Mesendoderm (in vitro differentiated cells): ENCODE measurements around the gene DNAJC4.

ENCODE experiments used
- DNase-seq: peaks from one replicate; pipeline ENCODE4 v3.0.0; 2013
- H2AK5ac ChIP-seq: 2 replicates; pipeline ENCODE4 v1.6.1; 2013; ENCODE audit warnings: low read length, inconsistent platforms
- H2BK120ac ChIP-seq: 2 replicates; pipeline ENCODE4 v1.6.1; 2013; ENCODE audit warnings: low read depth, mild to moderate bottlenecking, low read length, moderate library complexity, mixed read lengths
- H2BK15ac ChIP-seq: replicated peaks from 2 replicates; pipeline ENCODE4 v1.6.1; 2013; ENCODE audit warnings: low read depth, mild to moderate bottlenecking, moderate library complexity
- H2BK5ac ChIP-seq: 2 replicates; pipeline ENCODE4 v1.6.1; 2013; ENCODE audit warnings: low read length, inconsistent platforms
- H3K18ac ChIP-seq: 2 replicates; pipeline ENCODE4 v1.6.1; 2013; ENCODE audit warnings: mild to moderate bottlenecking, low read length, mixed read lengths
- H3K23ac ChIP-seq: one replicate; pipeline ENCODE4 v1.6.1; 2013; ENCODE audit warnings: low read length
- H3K27ac ChIP-seq: 2 replicates; pipeline ENCODE4 v1.5.1; 2013; ENCODE audit warnings: low read depth, mild to moderate bottlenecking, inconsistent platforms, low read length, moderate library complexity
- H3K27me3 ChIP-seq: 2 replicates; pipeline ENCODE4 v1.6.1; 2013; ENCODE audit warnings: low read length, control low read depth, mild to moderate bottlenecking, inconsistent platforms; ENCODE audit not compliant: insufficient read depth, poor library complexity
- H3K36me3 ChIP-seq: 2 replicates; pipeline ENCODE4 v1.6.1; 2013; ENCODE audit warnings: low read length, inconsistent platforms; ENCODE audit not compliant: control insufficient read depth, insufficient read depth
- H3K4ac ChIP-seq: one replicate; pipeline ENCODE4 v1.6.1; 2013; ENCODE audit warnings: low read depth, mild to moderate bottlenecking, low read length, moderate library complexity
- H3K4me1 ChIP-seq: 2 replicates; pipeline ENCODE4 v1.6.1; 2013; ENCODE audit warnings: low read depth, low read length, inconsistent platforms; ENCODE audit not compliant: control insufficient read depth
- H3K4me2 ChIP-seq: 2 replicates; pipeline ENCODE4 v1.6.1; 2013; ENCODE audit warnings: low read length
- H3K4me3 ChIP-seq: 2 replicates; pipeline ENCODE4 v1.5.1; 2013; ENCODE audit warnings: mild to moderate bottlenecking, low read length
- H3K56ac ChIP-seq: one replicate; pipeline ENCODE4 v1.6.1; 2013; ENCODE audit warnings: low read length
- H3K79me1 ChIP-seq: 2 replicates; pipeline ENCODE4 v1.6.1; 2013; ENCODE audit warnings: low read length, inconsistent platforms
- H3K79me2 ChIP-seq: 2 replicates; pipeline ENCODE4 v1.6.1; 2013; ENCODE audit warnings: mild to moderate bottlenecking, low read length; ENCODE audit not compliant: control insufficient read depth, insufficient read depth
- H3K9ac ChIP-seq: 2 replicates; pipeline ENCODE4 v1.6.1; 2013; ENCODE audit warnings: low read length, inconsistent platforms
- H4K5ac ChIP-seq: one replicate; pipeline ENCODE4 v1.6.1; 2013; ENCODE audit warnings: low read length
- H4K8ac ChIP-seq: one replicate; pipeline ENCODE4 v1.6.1; 2013; ENCODE audit warnings: low read depth, mild to moderate bottlenecking, control low read depth, low read length, moderate library complexity
- WGBS: extraction: QIAGEN DNeasy Blood & Tissue Kit; methylation state at CpG from one replicate; pipeline ENCODE4 v1.1.7; 2013; ENCODE audit warnings: low lambda C conversion rate, missing lambda C conversion rate; ENCODE audit not compliant: insufficient coverage; ENCODE audit errors: extremely low coverage; 5-methylcytosine and 5-hydroxymethylcytosine counted together

Gene DNAJC4

GRCh38 chr11:64252003-64252872 is 21.9 kb downstream of the DNAJC4 start:
- no peak overlapping the region for H2BK15ac ChIP-seq
- no peak overlapping the region for H3K27ac ChIP-seq
- H2AK5ac ChIP-seq, result peak overlapping the region; percentile 59
- peak; percentile 54 for DNase-seq
- no peaks in the 10 kb centered on the region for H3K27me3 ChIP-seq
- peak overlapping the region; percentile 16 for H3K18ac ChIP-seq
- no peak overlapping the region for H4K8ac ChIP-seq
- H4K5ac ChIP-seq, result no peak overlapping the region
- H3K9ac ChIP-seq, result peak overlapping the region; percentile 95
- H3K36me3 ChIP-seq, result peaks cover 5% of the 10 kb centered on the region
- H3K4me2 ChIP-seq, result peak overlapping the region; percentile 82
- H3K79me2 ChIP-seq, result peaks cover 12% of the 10 kb centered on the region
- peaks cover 12% of the 10 kb centered on the region for H3K4me1 ChIP-seq
- WGBS, result no CpG with 5 or more reads among the region's 23 CpGs
- H3K56ac ChIP-seq, result peak overlapping the region; percentile 94
- H3K4ac ChIP-seq, result peak overlapping the region; percentile 21
- H3K79me1 ChIP-seq, result peaks cover 13% of the 10 kb centered on the region
- H2BK120ac ChIP-seq, result no peak overlapping the region
- H2BK5ac ChIP-seq, result no peak overlapping the region
- H3K4me3 ChIP-seq, result peak overlapping the region; percentile 82
- H3K23ac ChIP-seq, result peak overlapping the region; percentile 57

- no peak overlapping the region for H3K23ac ChIP-seq
- no peak overlapping the region for H2BK5ac ChIP-seq
- no peak for DNase-seq
- no peak overlapping the region for H2BK15ac ChIP-seq
- H3K36me3 ChIP-seq, result peaks cover 5% of the 10 kb centered on the region
- H3K18ac ChIP-seq, result no peak overlapping the region
- peaks cover 10% of the 10 kb centered on the region for H3K4me1 ChIP-seq
- H3K4me3 ChIP-seq, result no peak overlapping the region
- peaks cover 13% of the 10 kb centered on the region for H3K79me1 ChIP-seq
- no peak overlapping the region for H3K4me2 ChIP-seq
- no peak overlapping the region for H3K4ac ChIP-seq
- H3K9ac ChIP-seq, result no peak overlapping the region
- no peak overlapping the region for H3K27ac ChIP-seq
- H2AK5ac ChIP-seq, result no peak overlapping the region
- peaks cover 12% of the 10 kb centered on the region for H3K79me2 ChIP-seq
- H2BK120ac ChIP-seq, result no peak overlapping the region
- no peaks in the 10 kb centered on the region for H3K27me3 ChIP-seq
- peak overlapping the region; percentile 38 for H3K56ac ChIP-seq
- no peak overlapping the region for H4K8ac ChIP-seq
- WGBS, result no CpG with 5 or more reads among the region's 8 CpGs
- no peak overlapping the region for H4K5ac ChIP-seq
Observed at GRCh38 chr11:64253043-64253442, 22.7 kb downstream of the DNAJC4 start.

GRCh38 chr11:64253481-64253880 is 23.1 kb downstream of the DNAJC4 start:
- no peak for DNase-seq
- Histone ChIP-seq H3K36me3 (peaks cover 7% of the 10 kb centered on the region), H3K9ac (no peak overlapping the region), H3K4me2 (no peak overlapping the region), H2BK15ac (no peak overlapping the region), H3K4me3 (no peak overlapping the region), H3K56ac (no peak overlapping the region), H4K8ac (no peak overlapping the region), H3K23ac (no peak overlapping the region), H3K79me2 (peaks cover 12% of the 10 kb centered on the region), H3K4me1 (peaks cover 5% of the 10 kb centered on the region), H2BK120ac (no peak overlapping the region), H2AK5ac (no peak overlapping the region), H3K27ac (no peak overlapping the region), H3K79me1 (peaks cover 13% of the 10 kb centered on the region), H3K27me3 (no peaks in the 10 kb centered on the region), H3K18ac (no peak overlapping the region), H4K5ac (no peak overlapping the region), H3K4ac (no peak overlapping the region), H2BK5ac (no peak overlapping the region)
- WGBS, result no CpG with 5 or more reads among the region's 5 CpGs

GRCh38 chr11:64254326-64254725 is 24.0 kb downstream of the DNAJC4 start:
- DNase-seq, result no peak
- Histone ChIP-seq H2BK15ac (no peak overlapping the region), H3K9ac (no peak overlapping the region), H3K4me3 (no peak overlapping the region), H3K23ac (no peak overlapping the region), H3K79me2 (peaks cover 12% of the 10 kb centered on the region), H3K4me1 (peaks cover 3% of the 10 kb centered on the region), H3K27me3 (no peaks in the 10 kb centered on the region), H2BK120ac (no peak overlapping the region), H3K36me3 (peaks cover 8% of the 10 kb centered on the region), H2BK5ac (no peak overlapping the region), H2AK5ac (no peak overlapping the region), H3K18ac (no peak overlapping the region), H3K27ac (no peak overlapping the region), H3K4me2 (no peak overlapping the region), H4K5ac (no peak overlapping the region), H4K8ac (no peak overlapping the region), H3K56ac (no peak overlapping the region), H3K4ac (no peak overlapping the region), H3K79me1 (peaks cover 13% of the 10 kb centered on the region)
- no CpG with 5 or more reads among the region's 7 CpGs for WGBS

- Histone ChIP-seq H2AK5ac (no peak overlapping the region), H4K5ac (no peak overlapping the region), H3K27ac (no peak overlapping the region), H3K36me3 (peaks cover 8% of the 10 kb centered on the region), H2BK5ac (no peak overlapping the region), H3K4ac (no peak overlapping the region), H3K56ac (no peak overlapping the region), H3K4me1 (no peaks in the 10 kb centered on the region), H3K4me3 (no peak overlapping the region), H3K9ac (no peak overlapping the region), H3K18ac (no peak overlapping the region), H3K4me2 (no peak overlapping the region), H4K8ac (no peak overlapping the region), H2BK120ac (no peak overlapping the region), H3K23ac (no peak overlapping the region), H3K79me1 (peaks cover 13% of the 10 kb centered on the region), H3K79me2 (peaks cover 12% of the 10 kb centered on the region), H2BK15ac (no peak overlapping the region), H3K27me3 (no peaks in the 10 kb centered on the region)
- DNase-seq, result no peak
- WGBS, result no CpG with 5 or more reads among the region's 35 CpGs
Observed at GRCh38 chr11:64255135-64256128, 25.1 kb downstream of the DNAJC4 start.
